Fibroblast of lung (primary cell): ENCODE results near the gene CRY1. TPM values are rescaled to one million over a fixed set of nuclear protein-coding genes. Genes with fewer than 3 reads are reported as not detected.

Source experiments
- DNase-seq, 2 donors: peaks; one replicate each; pipeline versions ENCODE4 v3.0.0 to v3.0.0-alpha.2; 2010; ENCODE audit warnings: low read depth in 2 of 2
- H2AFZ ChIP-seq: 2 replicates; pipeline ENCODE4 v1.5.1; 2012; ENCODE audit warnings: low read length, control low read depth, inconsistent platforms
- H3K27ac ChIP-seq: 2 replicates; pipeline ENCODE4 v1.5.1; 2011; ENCODE audit warnings: low read length, control low read depth; ENCODE audit not compliant: insufficient read depth
- H3K27me3 ChIP-seq: 2 replicates; pipeline ENCODE4 v1.5.1; 2011; ENCODE audit warnings: mild to moderate bottlenecking, low read length; ENCODE audit not compliant: control insufficient read depth, insufficient read depth
- H3K36me3 ChIP-seq: 2 replicates; pipeline ENCODE4 v1.5.1; 2011; ENCODE audit warnings: low read length; ENCODE audit not compliant: control insufficient read depth, insufficient read depth
- H3K4me1 ChIP-seq: 2 replicates; pipeline ENCODE4 v1.5.1; 2011; ENCODE audit warnings: low read length; ENCODE audit not compliant: control insufficient read depth, insufficient read depth; ENCODE audit errors: extremely low read depth
- H3K4me2 ChIP-seq: 2 replicates; pipeline ENCODE4 v1.5.1; 2011; ENCODE audit warnings: low read length, control low read depth; ENCODE audit not compliant: insufficient read depth; ENCODE audit errors: extremely low read depth
- H3K4me3 ChIP-seq, 4 experiments: fragments of 200-600 bp in 1 of 4; sonication (generic) in 1 of 4; replicated peaks in 1 of 4; 2 replicates each; pipeline ENCODE4 v1.5.1; 2011 to 2016; ENCODE audit warnings: low read length in 4 of 4, low read depth in 3 of 4, mild to moderate bottlenecking in 3 of 4, control low read depth in 2 of 4, inconsistent platforms in 1 of 4, mixed read lengths in 1 of 4; ENCODE audit not compliant: insufficient read depth in 1 of 4; ENCODE audit errors: control extremely low read depth in 1 of 4
- H3K79me2 ChIP-seq: 2 replicates; pipeline ENCODE4 v1.5.1; 2012; ENCODE audit warnings: mild to moderate bottlenecking, low read length, inconsistent platforms; ENCODE audit not compliant: control insufficient read depth, insufficient read depth
- H3K9ac ChIP-seq: 2 replicates; pipeline ENCODE4 v1.5.1; 2011; ENCODE audit warnings: mild to moderate bottlenecking, low read length, control low read depth; ENCODE audit not compliant: insufficient read depth
- H3K9me3 ChIP-seq: 2 replicates; pipeline ENCODE4 v1.5.1; 2012; ENCODE audit warnings: low read depth, low read length; ENCODE audit not compliant: control insufficient read depth, insufficient read depth
- H4K20me1 ChIP-seq: 2 replicates; pipeline ENCODE4 v1.5.1; 2011; ENCODE audit warnings: low read length; ENCODE audit not compliant: control insufficient read depth, insufficient read depth; ENCODE audit errors: extremely low read depth
- EZH2 ChIP-seq: IDR thresholded peaks from 2 replicates; pipeline ENCODE4 v1.5.1; 2012; ENCODE audit warnings: low read length, control low read depth, mild to moderate bottlenecking; ENCODE audit errors: missing control alignments
- polyA plus RNA-seq, 2 donors: library from polyadenylated mRNA; depleted of rRNA in 1 of 2; stranded (reverse) in 1 of 2; unstranded in 1 of 2; fragments of >200 nt; gene quantifications; 2 replicates each; pipeline ENCODE4 v1.2.1, GENCODE V29; 2011 to 2012; ENCODE audit warnings: missing spikeins in 1 of 2
- total RNA-seq: library from RNA; depleted of rRNA; stranded (reverse); fragments of >200 nt; gene quantifications from 2 replicates; pipeline ENCODE4 v1.2.1, GENCODE V29; 2014
- TF ChIP-seq, protein P1 (sequence below), 2 donors: IDR thresholded peaks in 1 of 2; conservative IDR thresholded peaks in 1 of 2; 1 replicate in 1 of 2; 2 replicates in 1 of 2; pipeline ENCODE4 v1.5.1; 2011 to 2012; ENCODE audit warnings: low read length in 2 of 2, control low read depth in 1 of 2, inconsistent platforms in 1 of 2, low read depth in 1 of 2, mild to moderate bottlenecking in 1 of 2

CRY1 gene
- total and polyA plus RNA-seq, 2 donors (not counting 1 experiment from before 2014, with no cell fraction given): 9.6 to 12.9 TPM

DNA sequence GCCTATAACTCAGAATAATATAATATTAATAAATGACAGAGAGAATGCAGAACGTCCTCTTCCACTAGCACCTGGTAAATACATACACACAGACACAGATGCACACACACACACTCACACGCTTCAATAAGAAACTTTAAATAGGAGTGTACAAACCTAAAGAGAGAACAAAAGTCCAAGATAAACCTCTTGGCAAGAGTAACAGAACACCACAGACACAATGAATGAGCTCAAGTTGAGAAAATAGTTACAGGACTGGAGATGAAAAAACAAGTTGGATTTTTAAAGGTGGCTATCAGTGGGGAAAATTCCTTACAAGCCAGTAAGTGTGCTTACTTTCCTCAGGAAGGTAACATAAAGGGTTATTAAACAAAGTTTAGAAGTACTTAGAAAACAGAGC is 35.2 kb downstream of the CRY1 start:
- no peaks in the 10 kb centered on the region for H3K79me2 ChIP-seq
- DNase-seq: peak in 1 of 2 donors; percentile 10
- H4K20me1 ChIP-seq: no peaks in the 10 kb centered on the region
- H3K9me3 ChIP-seq: no peaks in the 10 kb centered on the region
- H3K4me1 ChIP-seq: no peaks in the 10 kb centered on the region
- H3K27ac ChIP-seq: no peak overlapping the region
- H3K9ac ChIP-seq: no peak overlapping the region
- no peak overlapping the region for H3K4me2 ChIP-seq
- no peak overlapping the region for H2AFZ ChIP-seq
- no peak overlapping the region for H3K4me3 ChIP-seq
- no peaks in the 10 kb centered on the region for H3K27me3 ChIP-seq
- TF ChIP-seq, protein P1, sequence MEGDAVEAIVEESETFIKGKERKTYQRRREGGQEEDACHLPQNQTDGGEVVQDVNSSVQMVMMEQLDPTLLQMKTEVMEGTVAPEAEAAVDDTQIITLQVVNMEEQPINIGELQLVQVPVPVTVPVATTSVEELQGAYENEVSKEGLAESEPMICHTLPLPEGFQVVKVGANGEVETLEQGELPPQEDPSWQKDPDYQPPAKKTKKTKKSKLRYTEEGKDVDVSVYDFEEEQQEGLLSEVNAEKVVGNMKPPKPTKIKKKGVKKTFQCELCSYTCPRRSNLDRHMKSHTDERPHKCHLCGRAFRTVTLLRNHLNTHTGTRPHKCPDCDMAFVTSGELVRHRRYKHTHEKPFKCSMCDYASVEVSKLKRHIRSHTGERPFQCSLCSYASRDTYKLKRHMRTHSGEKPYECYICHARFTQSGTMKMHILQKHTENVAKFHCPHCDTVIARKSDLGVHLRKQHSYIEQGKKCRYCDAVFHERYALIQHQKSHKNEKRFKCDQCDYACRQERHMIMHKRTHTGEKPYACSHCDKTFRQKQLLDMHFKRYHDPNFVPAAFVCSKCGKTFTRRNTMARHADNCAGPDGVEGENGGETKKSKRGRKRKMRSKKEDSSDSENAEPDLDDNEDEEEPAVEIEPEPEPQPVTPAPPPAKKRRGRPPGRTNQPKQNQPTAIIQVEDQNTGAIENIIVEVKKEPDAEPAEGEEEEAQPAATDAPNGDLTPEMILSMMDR (conservative IDR thresholded peaks at IDR 0.05 in 1 of 2, IDR thresholded peaks at IDR 0.05 in 1 of 2; ENCODE audit: low read depth in 1 of 2, low read length in 2 of 2): no peak
- TF ChIP-seq EZH2: no peak
- H3K36me3 ChIP-seq: no peaks in the 10 kb centered on the region

GRCh38 chr12:107057071-107057834 is 36.1 kb downstream of the CRY1 start:
- H3K4me1 ChIP-seq: no peaks in the 10 kb centered on the region
- H3K36me3 ChIP-seq: no peaks in the 10 kb centered on the region
- no peaks in the 10 kb centered on the region for H4K20me1 ChIP-seq
- peak; percentile 29 to 63 for DNase-seq
- H3K4me3 ChIP-seq: no peak overlapping the region
- no peaks in the 10 kb centered on the region for H3K27me3 ChIP-seq
- H3K9me3 ChIP-seq: no peaks in the 10 kb centered on the region
- H3K79me2 ChIP-seq: no peaks in the 10 kb centered on the region
- TF ChIP-seq EZH2: no peak
- TF ChIP-seq, protein P1 (conservative IDR thresholded peaks at IDR 0.05 in 1 of 2, IDR thresholded peaks at IDR 0.05 in 1 of 2; ENCODE audit: low read depth in 1 of 2, low read length in 2 of 2): no peak
- H3K4me2 ChIP-seq: no peak overlapping the region
- H3K9ac ChIP-seq: no peak overlapping the region
- no peak overlapping the region for H2AFZ ChIP-seq
- H3K27ac ChIP-seq: no peak overlapping the region

DNA sequence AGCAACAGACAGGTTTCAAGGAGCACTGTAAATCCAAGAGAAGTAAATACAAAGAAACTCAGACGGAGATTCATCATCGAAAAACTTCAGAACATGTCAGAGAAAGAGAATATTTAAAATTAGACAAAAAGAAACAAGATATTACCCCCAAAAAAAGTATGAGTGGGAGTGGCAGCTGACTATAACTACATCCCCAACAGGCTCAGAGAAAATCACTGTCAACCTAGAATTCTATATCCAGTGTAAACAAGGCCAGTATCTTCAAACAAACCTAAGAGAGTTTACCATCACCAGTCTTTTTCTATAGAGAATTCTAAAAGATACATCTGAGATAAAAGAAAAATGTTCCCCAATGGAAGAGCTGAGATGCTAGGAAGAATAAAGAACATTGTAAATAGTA is 39.6 kb downstream of the CRY1 start:
- H3K27me3 ChIP-seq: no peaks in the 10 kb centered on the region
- no peak overlapping the region for H3K4me2 ChIP-seq
- H3K4me3 ChIP-seq: no peak overlapping the region
- H3K9ac ChIP-seq: no peak overlapping the region
- TF ChIP-seq, protein P1 (conservative IDR thresholded peaks at IDR 0.05 in 1 of 2, IDR thresholded peaks at IDR 0.05 in 1 of 2; ENCODE audit: low read depth in 1 of 2, low read length in 2 of 2): no peak
- TF ChIP-seq EZH2: no peak
- H3K36me3 ChIP-seq: no peaks in the 10 kb centered on the region
- H3K9me3 ChIP-seq: no peaks in the 10 kb centered on the region
- no peaks in the 10 kb centered on the region for H3K4me1 ChIP-seq
- no peaks in the 10 kb centered on the region for H3K79me2 ChIP-seq
- no peak for DNase-seq
- H4K20me1 ChIP-seq: no peaks in the 10 kb centered on the region
- no peak overlapping the region for H3K27ac ChIP-seq
- no peak overlapping the region for H2AFZ ChIP-seq
